HL-60 (cell line): ENCODE measurements around the gene TCAP.

Experiments
- GABPA ChIP-seq: IDR thresholded peaks from 2 replicates; pipeline ENCODE4 v1.6.1; 2012; ENCODE audit warnings: low read depth
- POLR2AphosphoS5 ChIP-seq: IDR thresholded peaks from 2 replicates; pipeline ENCODE4 v1.6.1; 2012; ENCODE audit warnings: low read depth
- REST ChIP-seq: IDR thresholded peaks from 2 replicates; pipeline ENCODE4 v1.6.1; 2012; ENCODE audit warnings: low read depth; ENCODE audit not compliant: insufficient replicate concordance
- TF ChIP-seq, protein P1 (sequence below): IDR thresholded peaks from one replicate; pipeline ENCODE4 v1.5.1; 2011; ENCODE audit warnings: low read length, control low read depth, inconsistent platforms; ENCODE audit not compliant: insufficient read depth

- TF ChIP-seq, protein P1, sequence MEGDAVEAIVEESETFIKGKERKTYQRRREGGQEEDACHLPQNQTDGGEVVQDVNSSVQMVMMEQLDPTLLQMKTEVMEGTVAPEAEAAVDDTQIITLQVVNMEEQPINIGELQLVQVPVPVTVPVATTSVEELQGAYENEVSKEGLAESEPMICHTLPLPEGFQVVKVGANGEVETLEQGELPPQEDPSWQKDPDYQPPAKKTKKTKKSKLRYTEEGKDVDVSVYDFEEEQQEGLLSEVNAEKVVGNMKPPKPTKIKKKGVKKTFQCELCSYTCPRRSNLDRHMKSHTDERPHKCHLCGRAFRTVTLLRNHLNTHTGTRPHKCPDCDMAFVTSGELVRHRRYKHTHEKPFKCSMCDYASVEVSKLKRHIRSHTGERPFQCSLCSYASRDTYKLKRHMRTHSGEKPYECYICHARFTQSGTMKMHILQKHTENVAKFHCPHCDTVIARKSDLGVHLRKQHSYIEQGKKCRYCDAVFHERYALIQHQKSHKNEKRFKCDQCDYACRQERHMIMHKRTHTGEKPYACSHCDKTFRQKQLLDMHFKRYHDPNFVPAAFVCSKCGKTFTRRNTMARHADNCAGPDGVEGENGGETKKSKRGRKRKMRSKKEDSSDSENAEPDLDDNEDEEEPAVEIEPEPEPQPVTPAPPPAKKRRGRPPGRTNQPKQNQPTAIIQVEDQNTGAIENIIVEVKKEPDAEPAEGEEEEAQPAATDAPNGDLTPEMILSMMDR: no peak
- TF ChIP-seq POLR2AphosphoS5 (no peak), GABPA (no peak), REST (no peak)
Measured at GRCh38 chr17:39694593-39694992, 29.4 kb downstream of the TCAP start.
